ENCODE data around the gene ARHGAP24. TPM values are rescaled to one million over a fixed set of nuclear protein-coding genes. Genes with fewer than 3 reads are reported as not detected.
"Not testable (repeated sequence)": the region's sequence is repeated elsewhere in the genome, so short reads cannot be mapped to it uniquely, and the experiment has no call there.

ARHGAP24 gene
- total and polyA plus RNA-seq, 5 donors from 2014 or later = 0.14 to 0.53 (median 0.35) TPM; not detected in 2

DNA sequence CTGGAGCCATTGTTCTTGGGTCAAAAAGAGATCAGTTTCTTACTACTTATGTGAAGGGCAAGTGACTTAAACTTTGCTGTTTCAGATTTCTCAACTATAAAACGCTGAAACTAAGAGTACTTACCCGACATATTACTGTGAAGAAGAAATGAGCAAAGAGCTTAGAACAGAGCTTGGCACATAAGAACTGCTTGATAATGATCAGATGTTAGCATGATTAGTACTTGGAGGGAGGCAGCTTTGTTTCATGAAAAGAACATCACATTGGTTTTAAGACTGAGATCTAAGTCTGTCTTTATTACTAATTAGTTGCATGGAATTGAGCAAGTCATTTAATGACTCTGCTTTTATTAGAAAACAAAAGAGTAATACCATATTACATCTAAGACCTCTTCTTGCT is 169.1 kb downstream of the ARHGAP24 start:
- H3K4me1 ChIP-seq (ENCODE audit: control insufficient read depth, insufficient read depth, low read length, poor library complexity, severe bottlenecking) = no peaks in the 10 kb centered on the region
- ATAC-seq (ENCODE audit: low read depth in 2 of 2) = no peak
- H3K4me1 Mint-ChIP-seq = no peaks in the 10 kb centered on the region
- peaks cover 0 to 13% (median 5%) of the 10 kb centered on the region in 7 donors for H3K9me3 Mint-ChIP-seq
- no peak overlapping the region for H3K27ac ChIP-seq (ENCODE audit: insufficient read depth, low read length, poor library complexity, severe bottlenecking)
- H3K27me3 Mint-ChIP-seq = no peaks in the 10 kb centered on the region
- DNase-seq = no peak
- no peaks in the 10 kb centered on the region for H3K9me3 ChIP-seq (ENCODE audit: control insufficient read depth in 2 of 2, low read length in 2 of 2)
- no peak overlapping the region for H3K4me3 ChIP-seq (ENCODE audit: low read depth, low read length)
- no peaks in the 10 kb centered on the region for H3K27me3 ChIP-seq (ENCODE audit: control insufficient read depth, insufficient read depth, low read length)
- H3K27ac Mint-ChIP-seq = no peak overlapping the region
- H3K4me3 Mint-ChIP-seq = no peak overlapping the region
- no peaks in the 10 kb centered on the region for H3K36me3 Mint-ChIP-seq
- no peaks in the 10 kb centered on the region for H3K36me3 ChIP-seq (ENCODE audit: control insufficient read depth, insufficient read depth, low read length)

DNA sequence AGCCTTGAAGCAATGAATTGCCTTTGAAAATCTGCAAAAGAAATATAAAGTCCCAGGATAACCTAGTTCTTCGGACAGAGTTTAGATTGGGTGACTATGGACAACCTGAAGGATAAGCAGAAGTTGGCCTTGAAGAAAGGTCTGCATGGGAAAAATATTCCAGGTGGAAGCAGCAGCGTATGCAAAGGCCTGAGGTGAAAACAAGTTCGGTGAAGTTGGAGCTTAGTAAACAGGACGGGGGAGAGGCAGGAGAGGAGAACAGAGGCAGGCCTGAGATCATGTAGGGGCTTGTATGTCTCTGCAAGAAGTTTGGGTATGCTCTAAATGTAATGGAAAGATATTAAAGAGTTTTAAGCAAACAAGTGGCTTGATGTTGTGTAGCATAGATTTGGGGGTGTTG is 176.0 kb downstream of the ARHGAP24 start:
- H3K4me3 ChIP-seq (ENCODE audit: low read depth, low read length) = no peak overlapping the region
- ATAC-seq (ENCODE audit: low read depth in 2 of 2) (no peak), DNase-seq (no peak)
- no peaks in the 10 kb centered on the region for H3K4me1 ChIP-seq (ENCODE audit: control insufficient read depth, insufficient read depth, low read length, poor library complexity, severe bottlenecking)
- no peak overlapping the region for H3K27ac Mint-ChIP-seq
- no peak overlapping the region for H3K4me3 Mint-ChIP-seq
- no peak overlapping the region for H3K27ac ChIP-seq (ENCODE audit: insufficient read depth, low read length, poor library complexity, severe bottlenecking)
- no peaks in the 10 kb centered on the region for H3K27me3 Mint-ChIP-seq
- H3K9me3 ChIP-seq (ENCODE audit: control insufficient read depth in 2 of 2, low read length in 2 of 2) = no peaks in the 10 kb centered on the region
- H3K9me3 Mint-ChIP-seq = peaks cover 0 to 10% (median 4%) of the 10 kb centered on the region in 7 donors
- no peaks in the 10 kb centered on the region for H3K4me1 Mint-ChIP-seq
- no peaks in the 10 kb centered on the region for H3K27me3 ChIP-seq (ENCODE audit: control insufficient read depth, insufficient read depth, low read length)
- no peaks in the 10 kb centered on the region for H3K36me3 Mint-ChIP-seq
- H3K36me3 ChIP-seq (ENCODE audit: control insufficient read depth, insufficient read depth, low read length) = no peaks in the 10 kb centered on the region

DNA sequence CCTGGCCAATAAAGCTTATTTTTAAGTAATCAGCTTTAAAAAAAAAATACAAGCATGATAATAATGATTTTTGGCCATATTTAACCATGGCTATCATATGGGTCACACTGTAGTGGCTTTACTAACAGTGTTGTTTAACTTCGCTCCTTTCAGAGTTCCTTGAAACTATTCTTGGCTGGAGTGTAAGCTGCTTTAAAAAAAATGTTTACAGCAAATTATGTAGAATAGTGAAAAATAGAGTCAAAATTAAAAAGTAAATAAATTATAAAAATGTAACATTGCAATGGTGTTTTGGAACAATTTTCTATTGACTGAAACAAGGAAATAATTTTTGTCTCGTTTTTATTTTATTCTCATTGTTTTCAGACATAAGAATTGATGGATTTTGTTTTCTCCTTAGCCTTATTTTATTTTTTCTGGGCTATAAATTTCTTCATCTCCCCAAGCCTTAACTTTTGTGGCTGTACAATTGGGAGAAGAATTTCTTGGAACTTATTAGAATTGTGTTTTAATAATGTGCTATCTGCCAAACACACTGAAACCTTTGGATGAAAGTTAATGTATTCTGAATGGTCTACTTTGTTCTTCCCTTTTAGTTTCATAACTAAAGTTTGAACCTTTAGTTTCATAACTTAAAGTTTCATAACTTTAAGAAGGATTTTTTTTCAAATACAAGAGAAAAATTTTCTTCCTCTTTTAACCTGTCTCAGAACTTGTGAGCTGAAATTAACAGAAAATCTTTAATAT is 182.0 kb downstream of the ARHGAP24 start:
- Mint-ChIP-seq H3K9me3 (peaks cover 0 to 5% (median 3%) of the 10 kb centered on the region in 7 donors), H3K27ac (no peak overlapping the region), H3K36me3 (no peaks in the 10 kb centered on the region), H3K4me3 (no peak overlapping the region), H3K27me3 (no peaks in the 10 kb centered on the region), H3K4me1 (no peaks in the 10 kb centered on the region)
- Histone ChIP-seq H3K27me3 (ENCODE audit: control insufficient read depth, insufficient read depth, low read length) (no peaks in the 10 kb centered on the region), H3K27ac (ENCODE audit: insufficient read depth, low read length, poor library complexity, severe bottlenecking) (no peak overlapping the region), H3K9me3 (ENCODE audit: control insufficient read depth in 2 of 2, low read length in 2 of 2) (no peaks in the 10 kb centered on the region), H3K36me3 (ENCODE audit: control insufficient read depth, insufficient read depth, low read length) (no peaks in the 10 kb centered on the region), H3K4me1 (ENCODE audit: control insufficient read depth, insufficient read depth, low read length, poor library complexity, severe bottlenecking) (no peaks in the 10 kb centered on the region), H3K4me3 (ENCODE audit: low read depth, low read length) (no peak overlapping the region)
- DNase-seq (no peak), ATAC-seq (ENCODE audit: low read depth in 2 of 2) (no peak)

DNA sequence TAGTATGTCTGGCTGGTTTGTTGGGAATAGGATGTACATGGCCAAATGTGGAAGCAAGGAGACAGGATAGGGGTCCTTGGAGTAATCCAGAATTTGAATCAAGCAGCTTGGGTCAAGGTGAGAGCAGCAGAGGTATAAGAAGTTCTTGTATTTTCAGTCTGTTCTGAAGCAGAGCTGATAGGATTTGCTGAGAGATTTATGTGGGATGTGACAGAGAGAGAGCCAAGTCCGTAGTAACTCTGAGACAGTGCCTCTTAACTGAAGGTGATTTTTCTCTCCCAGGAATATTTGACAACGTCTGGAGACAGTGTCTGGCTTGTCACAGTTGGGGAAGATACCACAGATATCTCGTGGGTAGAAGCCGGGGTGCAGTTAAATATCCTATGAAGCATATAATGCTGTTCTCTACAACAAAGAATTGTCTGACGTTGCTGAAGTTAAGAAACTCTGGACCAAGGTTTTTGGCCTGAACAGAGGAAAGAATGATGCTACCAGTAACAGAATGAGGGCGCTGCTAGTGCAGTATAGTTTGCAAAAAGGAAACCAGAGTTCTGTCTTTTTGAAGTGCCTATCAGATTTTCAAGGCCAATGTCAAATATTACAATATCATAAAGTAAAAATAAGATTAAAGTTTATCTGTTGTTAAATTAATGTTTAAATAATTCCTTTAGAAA is 184.0 kb downstream of the ARHGAP24 start:
- H3K27ac ChIP-seq (ENCODE audit: insufficient read depth, low read length, poor library complexity, severe bottlenecking) = no peak overlapping the region

DNA sequence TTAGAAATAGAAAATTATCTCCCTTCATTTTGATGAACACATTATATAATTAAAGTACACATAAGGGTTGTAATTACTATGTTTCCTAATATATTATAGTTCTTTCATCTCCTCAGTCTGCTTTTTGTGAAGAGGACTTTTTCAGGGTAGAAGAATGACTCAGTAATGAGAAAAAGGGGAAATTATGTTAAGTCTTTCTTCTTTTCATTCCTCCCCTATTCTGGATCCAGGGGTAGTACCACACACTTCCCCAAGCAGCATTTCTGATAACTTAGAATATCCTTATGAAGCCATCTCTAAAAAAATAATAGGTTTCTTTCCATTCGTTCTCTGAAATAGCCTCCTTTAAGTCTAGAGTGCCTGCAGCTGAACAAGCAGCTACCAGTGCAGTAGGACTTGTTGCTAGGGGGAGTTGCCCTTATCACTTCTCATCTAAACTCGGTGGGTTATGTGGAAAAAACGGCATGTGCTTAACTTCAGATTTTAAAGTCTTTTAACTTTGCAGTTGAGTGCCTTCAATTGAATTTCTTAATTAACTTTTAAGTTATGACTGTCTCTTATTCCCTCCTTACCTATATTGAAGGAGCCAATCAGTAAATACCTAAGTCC is 184.8 kb downstream of the ARHGAP24 start:
- no peak overlapping the region for H3K27ac ChIP-seq (ENCODE audit: insufficient read depth, low read length, poor library complexity, severe bottlenecking)

More for the DNA sequence above, 184.0 kb downstream of the ARHGAP24 start:
- Mint-ChIP-seq H3K4me1 (no peaks in the 10 kb centered on the region), H3K27ac (no peak overlapping the region), H3K36me3 (no peaks in the 10 kb centered on the region), H3K27me3 (no peaks in the 10 kb centered on the region), H3K4me3 (no peak overlapping the region), H3K9me3 (peaks cover 0 to 5% (median 3%) of the 10 kb centered on the region in 7 donors)
- H3K9me3 ChIP-seq (ENCODE audit: control insufficient read depth in 2 of 2, low read length in 2 of 2) = no peaks in the 10 kb centered on the region
- no peaks in the 10 kb centered on the region for H3K4me1 ChIP-seq (ENCODE audit: control insufficient read depth, insufficient read depth, low read length, poor library complexity, severe bottlenecking)
- H3K36me3 ChIP-seq (ENCODE audit: control insufficient read depth, insufficient read depth, low read length) = no peaks in the 10 kb centered on the region
- no peak for ATAC-seq (ENCODE audit: low read depth in 2 of 2)
- no peak overlapping the region for H3K4me3 ChIP-seq (ENCODE audit: low read depth, low read length)
- no peaks in the 10 kb centered on the region for H3K27me3 ChIP-seq (ENCODE audit: control insufficient read depth, insufficient read depth, low read length)
- no peak for DNase-seq

DNA sequence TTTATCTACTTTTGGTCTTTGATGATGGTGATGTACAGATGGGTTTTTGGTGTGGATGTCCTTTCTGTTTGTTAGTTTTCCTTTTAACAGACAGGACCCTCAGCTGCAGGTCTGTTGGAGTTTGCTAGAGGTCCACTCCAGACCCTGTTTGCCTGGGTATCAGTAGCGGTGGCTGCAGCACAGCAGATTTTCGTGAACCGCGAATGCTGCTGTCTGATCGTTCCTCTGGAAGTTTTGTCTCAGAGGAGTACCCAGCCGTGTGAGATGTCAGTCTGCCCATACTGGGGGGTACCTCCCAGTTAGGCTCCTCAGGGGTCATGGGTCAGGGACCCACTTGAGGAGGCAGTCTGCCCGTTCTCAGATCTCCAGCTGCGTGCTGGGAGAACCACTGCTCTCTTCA is 191.7 kb downstream of the ARHGAP24 start:
- H3K4me3 Mint-ChIP-seq; H3K4me1 ChIP-seq (ENCODE audit: control insufficient read depth, insufficient read depth, low read length, poor library complexity, severe bottlenecking); H3K27me3 Mint-ChIP-seq; DNase-seq; H3K27me3 ChIP-seq (ENCODE audit: control insufficient read depth, insufficient read depth, low read length); H3K36me3 Mint-ChIP-seq; H3K4me1 Mint-ChIP-seq; H3K9me3 ChIP-seq (ENCODE audit: control insufficient read depth in 2 of 2, low read length in 2 of 2); H3K27ac ChIP-seq (ENCODE audit: insufficient read depth, low read length, poor library complexity, severe bottlenecking); H3K27ac Mint-ChIP-seq; H3K36me3 ChIP-seq (ENCODE audit: control insufficient read depth, insufficient read depth, low read length); H3K4me3 ChIP-seq (ENCODE audit: low read depth, low read length); ATAC-seq (ENCODE audit: low read depth in 2 of 2): not testable (repeated sequence)
- peaks cover 0 to 11% (median 1%) of the 10 kb centered on the region in 7 donors for H3K9me3 Mint-ChIP-seq

More for the DNA sequence above, 184.8 kb downstream of the ARHGAP24 start:
- H3K27me3 Mint-ChIP-seq = no peaks in the 10 kb centered on the region
- Histone ChIP-seq H3K36me3 (ENCODE audit: control insufficient read depth, insufficient read depth, low read length) (no peaks in the 10 kb centered on the region), H3K27me3 (ENCODE audit: control insufficient read depth, insufficient read depth, low read length) (no peaks in the 10 kb centered on the region), H3K4me1 (ENCODE audit: control insufficient read depth, insufficient read depth, low read length, poor library complexity, severe bottlenecking) (no peaks in the 10 kb centered on the region), H3K4me3 (ENCODE audit: low read depth, low read length) (no peak overlapping the region), H3K9me3 (ENCODE audit: control insufficient read depth in 2 of 2, low read length in 2 of 2) (no peaks in the 10 kb centered on the region)
- no peak for DNase-seq
- H3K36me3 Mint-ChIP-seq = no peaks in the 10 kb centered on the region
- no peak for ATAC-seq (ENCODE audit: low read depth in 2 of 2)
- H3K9me3 Mint-ChIP-seq = peaks cover 0 to 5% (median 3%) of the 10 kb centered on the region in 7 donors
- H3K4me3 Mint-ChIP-seq = no peak overlapping the region
- H3K4me1 Mint-ChIP-seq = no peaks in the 10 kb centered on the region
- H3K27ac Mint-ChIP-seq = no peak overlapping the region

DNA sequence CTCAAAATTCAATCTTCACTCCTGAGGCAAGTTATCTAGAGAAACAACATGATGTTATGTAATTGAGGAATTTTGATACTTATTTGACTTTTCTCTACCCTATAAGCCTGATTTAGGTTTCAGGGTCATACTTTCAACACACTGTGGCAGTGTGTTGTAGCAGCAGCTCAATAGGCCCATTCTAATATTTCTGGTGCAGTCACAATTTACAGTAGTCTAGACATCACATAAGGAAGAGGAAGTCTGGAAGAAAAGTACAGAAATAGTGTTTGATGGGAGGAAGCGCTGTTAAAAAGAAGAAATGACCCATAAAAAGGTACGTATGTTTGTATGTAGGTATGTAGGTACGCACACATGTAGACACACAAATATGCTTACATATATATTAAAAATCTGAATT is 194.3 kb downstream of the ARHGAP24 start:
- no peak for DNase-seq
- no peak for ATAC-seq (ENCODE audit: low read depth in 2 of 2)
- Histone ChIP-seq H3K27ac (ENCODE audit: insufficient read depth, low read length, poor library complexity, severe bottlenecking) (no peak overlapping the region), H3K4me1 (ENCODE audit: control insufficient read depth, insufficient read depth, low read length, poor library complexity, severe bottlenecking) (no peaks in the 10 kb centered on the region), H3K4me3 (ENCODE audit: low read depth, low read length) (no peak overlapping the region), H3K27me3 (ENCODE audit: control insufficient read depth, insufficient read depth, low read length) (no peaks in the 10 kb centered on the region), H3K9me3 (ENCODE audit: control insufficient read depth in 2 of 2, low read length in 2 of 2) (no peaks in the 10 kb centered on the region), H3K36me3 (ENCODE audit: control insufficient read depth, insufficient read depth, low read length) (no peaks in the 10 kb centered on the region)
- H3K4me3 Mint-ChIP-seq = no peak overlapping the region
- no peaks in the 10 kb centered on the region for H3K4me1 Mint-ChIP-seq
- no peak overlapping the region for H3K27ac Mint-ChIP-seq
- no peaks in the 10 kb centered on the region for H3K36me3 Mint-ChIP-seq
- no peaks in the 10 kb centered on the region for H3K27me3 Mint-ChIP-seq
- peaks cover 0 to 11% (median 2%) of the 10 kb centered on the region in 7 donors for H3K9me3 Mint-ChIP-seq

Data from CD4-positive, CD25-positive, alpha-beta regulatory T cell (primary cell).